CD4-positive, alpha-beta T cell (primary cell): ENCODE measurements around the gene DENND6B. TPM values are rescaled to one million over a fixed set of nuclear protein-coding genes. Genes with fewer than 3 reads are reported as not detected.
"Not testable (repeated sequence)": the region's sequence is repeated elsewhere in the genome, so short reads cannot be mapped to it uniquely, and the experiment has no call there.

Experiments used
- ATAC-seq: fragments of 200-7000 bp; cut with Tn5 transposase; one replicate; pipeline ENCODE4 v1.10.0; 2022; ENCODE audit warnings: mild to moderate bottlenecking; ENCODE audit not compliant: poor library complexity
- CTCF ChIA-PET: fragments of 350-600 bp; sonication (Branson Sonifier 250); formaldehyde crosslinking; loops from one replicate; lab custom pipeline; 2021; ENCODE audit warnings: antibody characterized with exemption, inconsistent platforms; lab: Charles Lee
- POLR2A ChIA-PET: fragments of 350-600 bp; sonication (Branson Sonifier 250); formaldehyde crosslinking; loops from one replicate; lab custom pipeline; 2021; ENCODE audit warnings: antibody characterized with exemption, inconsistent platforms; lab: Charles Lee
- DNase-seq, 14 experiments: peaks; one replicate each; pipeline ENCODE4 v3.0.0-alpha.2; 2013 to 2020; ENCODE audit warnings: mixed read lengths in 2 of 14
- H3K27ac ChIP-seq, 2 donors: one replicate each; pipeline versions ENCODE4 v1.5.1 to v1.7.0; 2013; ENCODE audit warnings: low read length in 2 of 2, low read depth in 1 of 2, mild to moderate bottlenecking in 1 of 2
- H3K27me3 ChIP-seq, 2 experiments: 1 replicate in 1 of 2; 2 replicates in 1 of 2; pipeline versions ENCODE4 v1.6.1 to v1.7.0; 2013; ENCODE audit warnings: low read length in 2 of 2, control low read depth in 1 of 2, mild to moderate bottlenecking in 1 of 2, moderate library complexity in 1 of 2; ENCODE audit not compliant: insufficient read depth in 2 of 2, control insufficient read depth in 1 of 2
- H3K36me3 ChIP-seq: one replicate; pipeline ENCODE4 v1.6.1; 2013; ENCODE audit warnings: low read length, control low read depth; ENCODE audit not compliant: insufficient read depth
- H3K4me1 ChIP-seq: one replicate; pipeline ENCODE4 v1.6.1; 2013; ENCODE audit warnings: low read length, control low read depth; ENCODE audit not compliant: insufficient read depth
- H3K4me3 ChIP-seq: one replicate; pipeline ENCODE4 v1.5.1; 2013; ENCODE audit warnings: mild to moderate bottlenecking, low read length, moderate library complexity
- H3K9me3 ChIP-seq, 2 experiments: 1 replicate in 1 of 2; 2 replicates in 1 of 2; pipeline versions ENCODE4 v1.6.1 to v1.7.0; 2013; ENCODE audit warnings: low read length in 2 of 2, mild to moderate bottlenecking in 2 of 2, control low read depth in 1 of 2, moderate library complexity in 1 of 2; ENCODE audit not compliant: control insufficient read depth in 1 of 2, insufficient read depth in 1 of 2
- H3K27ac Mint-ChIP-seq: one replicate; pipeline ENCODE4 v1.8.0; 2020; ENCODE audit warnings: mixed read lengths
- H3K27me3 Mint-ChIP-seq: one replicate; pipeline ENCODE4 v1.8.0; 2021; ENCODE audit warnings: mixed read lengths
- H3K36me3 Mint-ChIP-seq: one replicate; pipeline ENCODE4 v1.8.0; 2021; ENCODE audit warnings: low read depth, mixed read lengths
- H3K4me1 Mint-ChIP-seq: one replicate; pipeline ENCODE4 v1.8.0; 2021; ENCODE audit warnings: low read depth, mixed read lengths
- H3K4me3 Mint-ChIP-seq: one replicate; pipeline ENCODE4 v1.8.0; 2020; ENCODE audit warnings: mild to moderate bottlenecking, mixed read lengths
- H3K9me3 Mint-ChIP-seq: one replicate; pipeline ENCODE4 v1.8.0; 2020; ENCODE audit warnings: mixed read lengths
- CTCF ChIP-seq: fragments of 200-600 bp; IDR thresholded peaks from one replicate; pipeline ENCODE4 v1.8.0; 2022; ENCODE audit warnings: antibody characterized with exemption, mild to moderate bottlenecking
- intact Hi-C, 2 experiments: fragments of 100-400 bp; cut with DNase I in 1 of 2; cut with micrococcal nuclease in 1 of 2; formaldehyde crosslinking; loops; one replicate each; pipeline versions ENCODE4 v1.15.1 to v1.9.0; 2023 to 2025; cut with DNase I, micrococcal nuclease
- total RNA-seq, 174 experiments: library from RNA in 2 of 174; stranded (reverse) in 2 of 174; gene quantifications; one replicate each; pipeline ENCODE4 v1.2.3 and lab custom pipeline; 2021 to 2026

DENND6B gene
- total RNA-seq, 2 experiments from 2014 or later, result 1.8 to 1.9 TPM

GRCh38 chr22:50325444-50326224 is 1.2 kb downstream of the DENND6B start:
- no peak overlapping the region for H3K27ac ChIP-seq
- CTCF ChIA-PET, result interaction anchor here (1.6 to 4.2 kb wide), 4 partner anchors 16 to 85 kb away, joined by 6 to 18 read pairs (median 8); no protein-coding TSS in a partner anchor
- H3K36me3 ChIP-seq, result no peaks in the 10 kb centered on the region
- ATAC-seq (no peak), DNase-seq (no peak)
- Mint-ChIP-seq H3K9me3 (no peaks in the 10 kb centered on the region), H3K27ac (peak overlapping the region; percentile 35), H3K4me1 (peaks cover 8% of the 10 kb centered on the region), H3K27me3 (no peaks in the 10 kb centered on the region), H3K4me3 (peak overlapping the region; percentile 89), H3K36me3 (no peaks in the 10 kb centered on the region)
- POLR2A ChIA-PET, result interaction anchor here (1.1 kb wide), 1 partner anchor 47 kb away, joined by 4 read pairs; no protein-coding TSS in a partner anchor
- H3K4me3 ChIP-seq, result no peak overlapping the region
- intact Hi-C loops, result loop anchor here (2.0 to 5.0 kb wide), 3 partner anchors 17 to 178 kb away; partner anchors contain the start of gene PPP6R2 (in 1 of the 2)
- no peaks in the 10 kb centered on the region for H3K9me3 ChIP-seq
- peaks cover 15% of the 10 kb centered on the region for H3K4me1 ChIP-seq
- no peak for TF ChIP-seq CTCF
- H3K27me3 ChIP-seq, result no peaks in the 10 kb centered on the region

DNA sequence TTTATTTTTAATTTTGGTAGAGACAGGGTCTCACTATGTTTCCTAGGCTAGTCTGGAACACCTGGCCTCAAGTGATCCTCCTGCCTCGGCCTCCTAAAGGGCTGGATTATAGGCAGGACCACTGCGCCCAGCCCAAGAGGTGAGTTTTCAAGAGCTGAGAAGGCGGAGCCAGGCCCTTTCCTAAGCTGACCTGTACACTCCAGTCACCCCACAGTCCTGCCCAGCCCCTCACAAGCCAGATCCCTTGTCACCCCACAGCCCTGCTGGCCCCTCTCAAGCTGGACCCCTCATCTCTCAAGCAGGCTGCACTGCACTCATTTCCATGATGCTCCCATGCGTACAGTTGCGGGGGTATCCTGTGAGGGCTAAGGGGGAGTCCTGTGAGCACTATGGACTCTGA is 2.9 kb downstream of the DENND6B start:
- no peak overlapping the region for H3K27ac ChIP-seq
- no peaks in the 10 kb centered on the region for H3K27me3 ChIP-seq
- no peaks in the 10 kb centered on the region for H3K36me3 ChIP-seq
- intact Hi-C loops, result no loop called here
- no peaks in the 10 kb centered on the region for H3K9me3 ChIP-seq
- peaks cover 8% of the 10 kb centered on the region for H3K4me1 Mint-ChIP-seq
- no peaks in the 10 kb centered on the region for H3K36me3 Mint-ChIP-seq
- DNase-seq, result no peak
- ATAC-seq, result no peak
- H3K4me1 ChIP-seq, result peaks cover 15% of the 10 kb centered on the region
- H3K4me3 Mint-ChIP-seq, result no peak overlapping the region
- no peak overlapping the region for H3K27ac Mint-ChIP-seq
- TF ChIP-seq CTCF, result no peak
- CTCF ChIA-PET, result interaction anchor here (0.7 to 2.0 kb wide), 3 partner anchors 18 to 265 kb away, joined by 4 to 7 read pairs (median 6); no protein-coding TSS in a partner anchor
- H3K4me3 ChIP-seq, result no peak overlapping the region
- POLR2A ChIA-PET, result interaction anchor here (0.8 to 1.1 kb wide), 2 partner anchors 18 to 297 kb away, joined by 3 to 4 read pairs; no protein-coding TSS in a partner anchor
- no peaks in the 10 kb centered on the region for H3K9me3 Mint-ChIP-seq
- no peaks in the 10 kb centered on the region for H3K27me3 Mint-ChIP-seq

DNA sequence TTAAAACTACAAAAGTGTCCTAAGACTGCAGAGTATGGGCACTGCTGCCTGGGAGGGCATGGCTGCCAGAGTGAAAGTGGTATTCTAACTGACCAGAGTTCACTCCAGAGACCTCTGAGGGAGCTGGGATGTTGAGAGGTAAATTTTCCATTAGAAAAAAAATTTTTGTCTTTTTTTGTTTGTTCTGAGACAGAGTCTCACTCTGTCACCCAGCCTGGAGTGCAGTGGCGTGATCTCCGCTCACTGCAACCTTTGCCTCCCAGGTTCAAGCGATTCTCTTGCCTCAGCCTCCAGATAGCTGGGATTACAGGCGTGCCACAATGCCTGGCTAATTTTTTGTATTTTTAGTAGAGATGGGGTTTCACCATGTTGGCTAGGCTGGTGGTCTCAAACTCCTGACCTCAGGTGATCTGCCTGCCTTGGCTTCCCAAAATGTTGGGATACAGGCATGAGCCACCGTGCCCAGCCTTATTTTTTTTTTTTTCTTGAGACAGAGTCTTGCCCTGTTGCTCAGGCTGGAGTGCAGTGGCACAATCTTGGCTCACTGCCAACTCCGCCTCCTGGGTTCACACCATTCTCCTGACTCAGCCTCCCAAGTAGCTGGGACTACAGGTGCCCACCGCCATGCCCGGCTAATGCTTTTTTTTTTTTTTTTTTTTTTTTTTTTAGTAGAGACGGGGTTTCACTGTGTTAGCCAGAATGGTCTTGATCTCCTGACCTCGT is 4.3 kb downstream of the DENND6B start:
- H3K27me3 ChIP-seq, DNase-seq, H3K36me3 Mint-ChIP-seq, H3K36me3 ChIP-seq, POLR2A ChIA-PET, H3K9me3 Mint-ChIP-seq, intact Hi-C loops, H3K27me3 Mint-ChIP-seq, ATAC-seq, H3K4me3 Mint-ChIP-seq, H3K27ac Mint-ChIP-seq, H3K27ac ChIP-seq, H3K4me3 ChIP-seq, H3K9me3 ChIP-seq, H3K4me1 Mint-ChIP-seq: not testable (repeated sequence)
- H3K4me1 ChIP-seq, result peaks cover 10% of the 10 kb centered on the region
- CTCF ChIA-PET, result interaction anchor here (2.0 kb wide), 1 partner anchor 46 kb away, joined by 6 read pairs; no protein-coding TSS in a partner anchor
